Ammon's horn (tissue), 1 donor: ENCODE measurements around the gene XYLT2.
"Not testable (repeated sequence)": the region's sequence is repeated elsewhere in the genome, so short reads cannot be mapped to it uniquely, and the experiment has no call there.

Source experiments
- DNase-seq: peaks from one replicate; pipeline ENCODE4 v3.0.0-alpha.2; 2016; ENCODE audit warnings: low spot score

XYLT2 gene

GRCh38 chr17:50393700-50394099, 47.8 kb downstream of the XYLT2 start:
- DNase-seq, result no peak

GRCh38 chr17:50394711-50395110, 48.8 kb downstream of the XYLT2 start:
- DNase-seq, result no peak

GRCh38 chr17:50396261-50397110, 50.6 kb downstream of the XYLT2 start:
- DNase-seq, result no peak

GRCh38 chr17:50397111-50397918, 51.4 kb downstream of the XYLT2 start, which contains the start of gene LRRC59:
LRRC59 (minus strand) TSS chr17:50397523; CDS start chr17:50397317, 206 bp downstream.
- peak; percentile 89 for DNase-seq

- DNase-seq, result no peak
These were observed 52.0 kb downstream of the XYLT2 start for GRCh38 chr17:50397919-50398285.

GRCh38 chr17:50398672-50399071, 52.7 kb downstream of the XYLT2 start:
- DNase-seq, result not testable (repeated sequence)

GRCh38 chr17:50399591-50399990, 53.7 kb downstream of the XYLT2 start:
- not testable (repeated sequence) for DNase-seq

GRCh38 chr17:50405351-50405750, 59.4 kb downstream of the XYLT2 start:
- DNase-seq, result not testable (repeated sequence)

GRCh38 chr17:50406578-50406977, 60.7 kb downstream of the XYLT2 start:
- no peak for DNase-seq

- DNase-seq, result no peak
These were observed 62.0 kb downstream of the XYLT2 start for GRCh38 chr17:50407921-50408320.
